Large intestine (tissue), 3 donors: Measurements from ENCODE around the gene BOC. TPM values are rescaled to one million over a fixed set of nuclear protein-coding genes. Genes with fewer than 3 reads are reported as not detected.

Source experiments
- DNase-seq, 2 donors: peaks; one replicate each; pipeline versions ENCODE4 v3.0.0 to v3.0.0-alpha.2; 2013
- H3K27ac ChIP-seq: one replicate; pipeline ENCODE4 v1.5.1; 2013; ENCODE audit warnings: low read length
- H3K27me3 ChIP-seq: 2 replicates; pipeline ENCODE4 v1.6.1; 2013; ENCODE audit warnings: low read length; ENCODE audit not compliant: control insufficient read depth, insufficient read depth
- H3K36me3 ChIP-seq: 2 replicates; pipeline ENCODE4 v1.6.1; 2013; ENCODE audit warnings: low read length; ENCODE audit not compliant: control insufficient read depth, insufficient read depth
- H3K4me1 ChIP-seq: one replicate; pipeline ENCODE4 v1.6.1; 2013; ENCODE audit warnings: low read length; ENCODE audit not compliant: control insufficient read depth, insufficient read depth
- H3K4me3 ChIP-seq: one replicate; pipeline ENCODE4 v1.5.1; 2013; ENCODE audit warnings: low read length
- H3K9me3 ChIP-seq: one replicate; pipeline ENCODE4 v1.6.1; 2013; ENCODE audit warnings: mild to moderate bottlenecking, low read depth, low read length, moderate library complexity; ENCODE audit not compliant: control insufficient read depth
- whole genome bisulfite sequencing: methylation state at CpG from one replicate; pipeline ENCODE4 v1.1.5; 2013; ENCODE audit warnings: low lambda C conversion rate; ENCODE audit not compliant: insufficient coverage; 5-methylcytosine and 5-hydroxymethylcytosine counted together
- polyA plus RNA-seq: library from polyadenylated mRNA; unstranded; fragments of 120-200 nt; gene quantifications from one replicate; pipeline ENCODE4 v1.2.1, GENCODE V29; 2013

BOC gene
- polyA plus RNA-seq, 1 donor: 14.7 TPM

- DNase-seq: no peak
- H3K4me3 ChIP-seq: no peak overlapping the region
- H3K9me3 ChIP-seq: no peaks in the 10 kb centered on the region
- H3K36me3 ChIP-seq: peaks cover 13% of the 10 kb centered on the region
- H3K4me1 ChIP-seq: no peaks in the 10 kb centered on the region
- no peak overlapping the region for H3K27ac ChIP-seq
- WGBS: no CpG with 5 or more reads among the region's 3 CpGs
- H3K27me3 ChIP-seq: peaks cover 7% of the 10 kb centered on the region
These were observed 37.8 kb downstream of the BOC start for GRCh38 chr3:113249111-113249510.

- Histone ChIP-seq H3K9me3 (no peaks in the 10 kb centered on the region), H3K27me3 (peaks cover 7% of the 10 kb centered on the region), H3K36me3 (peaks cover 13% of the 10 kb centered on the region), H3K4me3 (no peak overlapping the region), H3K27ac (no peak overlapping the region), H3K4me1 (no peaks in the 10 kb centered on the region)
- no peak for DNase-seq
- WGBS: no CpG with 5 or more reads among the region's 8 CpGs
These were observed 38.2 kb downstream of the BOC start for GRCh38 chr3:113249601-113250000.

GRCh38 chr3:113250566-113250965 is 39.2 kb downstream of the BOC start:
- H3K27ac ChIP-seq: no peak overlapping the region
- H3K4me1 ChIP-seq: no peaks in the 10 kb centered on the region
- H3K4me3 ChIP-seq: no peak overlapping the region
- no CpG with 5 or more reads among the region's 14 CpGs for WGBS
- H3K36me3 ChIP-seq: peaks cover 13% of the 10 kb centered on the region
- peaks cover 7% of the 10 kb centered on the region for H3K27me3 ChIP-seq
- no peaks in the 10 kb centered on the region for H3K9me3 ChIP-seq
- no peak for DNase-seq

GRCh38 chr3:113251817-113252216 is 40.5 kb downstream of the BOC start:
- Histone ChIP-seq H3K27ac (no peak overlapping the region), H3K9me3 (no peaks in the 10 kb centered on the region), H3K4me1 (no peaks in the 10 kb centered on the region), H3K27me3 (peaks cover 7% of the 10 kb centered on the region), H3K4me3 (no peak overlapping the region), H3K36me3 (peaks cover 13% of the 10 kb centered on the region)
- DNase-seq: no peak
- WGBS: no CpG with 5 or more reads among the region's 4 CpGs

GRCh38 chr3:113252553-113252952 is 41.2 kb downstream of the BOC start:
- no peaks in the 10 kb centered on the region for H3K4me1 ChIP-seq

GRCh38 chr3:113253702-113254101 is 42.3 kb downstream of the BOC start:
- no peak overlapping the region for H3K27ac ChIP-seq
- DNase-seq: no peak

More at GRCh38 chr3:113252553-113252952, 41.2 kb downstream of the BOC start:
- no peak for DNase-seq
- Histone ChIP-seq H3K27me3 (peaks cover 7% of the 10 kb centered on the region), H3K27ac (no peak overlapping the region), H3K4me3 (no peak overlapping the region), H3K36me3 (peaks cover 13% of the 10 kb centered on the region), H3K9me3 (no peaks in the 10 kb centered on the region)
- no CpG with 5 or more reads among the region's 4 CpGs for WGBS

GRCh38 chr3:113254171-113254947 is 43.0 kb downstream of the BOC start:
- no peaks in the 10 kb centered on the region for H3K4me1 ChIP-seq
- H3K4me3 ChIP-seq: no peak overlapping the region
- H3K27ac ChIP-seq: no peak overlapping the region
- no peaks in the 10 kb centered on the region for H3K27me3 ChIP-seq
- H3K9me3 ChIP-seq: no peaks in the 10 kb centered on the region
- DNase-seq: no peak
- peaks cover 13% of the 10 kb centered on the region for H3K36me3 ChIP-seq
- 60% methylated on average over 2 of the region's 14 CpGs for WGBS

More at GRCh38 chr3:113253702-113254101, 42.3 kb downstream of the BOC start:
- H3K4me1 ChIP-seq: no peaks in the 10 kb centered on the region
- H3K4me3 ChIP-seq: no peak overlapping the region
- peaks cover 13% of the 10 kb centered on the region for H3K36me3 ChIP-seq
- no peaks in the 10 kb centered on the region for H3K9me3 ChIP-seq
- H3K27me3 ChIP-seq: peaks cover 3% of the 10 kb centered on the region
- WGBS: 93% methylated on average over 2 of the region's 3 CpGs

GRCh38 chr3:113255100-113255853 is 43.9 kb downstream of the BOC start:
- H3K4me3 ChIP-seq: no peak overlapping the region
- H3K27ac ChIP-seq: no peak overlapping the region
- no peaks in the 10 kb centered on the region for H3K9me3 ChIP-seq
- peaks cover 10% of the 10 kb centered on the region for H3K36me3 ChIP-seq
- no peak for DNase-seq
- 57% methylated on average over 1 of the region's 7 CpGs for WGBS
- H3K27me3 ChIP-seq: no peaks in the 10 kb centered on the region
- H3K4me1 ChIP-seq: no peaks in the 10 kb centered on the region

GRCh38 chr3:113255854-113256615 is 44.7 kb downstream of the BOC start:
- peaks cover 6% of the 10 kb centered on the region for H3K36me3 ChIP-seq
- no peak for DNase-seq
- no peaks in the 10 kb centered on the region for H3K27me3 ChIP-seq
- no peak overlapping the region for H3K27ac ChIP-seq
- no peaks in the 10 kb centered on the region for H3K4me1 ChIP-seq
- WGBS: no CpG with 5 or more reads among the region's 7 CpGs
- no peak overlapping the region for H3K4me3 ChIP-seq
- no peaks in the 10 kb centered on the region for H3K9me3 ChIP-seq

- no peak overlapping the region for H3K4me3 ChIP-seq
- DNase-seq: no peak
- H3K9me3 ChIP-seq: no peaks in the 10 kb centered on the region
- peaks cover 3% of the 10 kb centered on the region for H3K27me3 ChIP-seq
- no peaks in the 10 kb centered on the region for H3K36me3 ChIP-seq
- H3K27ac ChIP-seq: no peak overlapping the region
- no peaks in the 10 kb centered on the region for H3K4me1 ChIP-seq
- 100% methylated on average over 3 of the region's 4 CpGs for WGBS
These were observed 47.0 kb downstream of the BOC start for GRCh38 chr3:113258361-113258760.
